Activated CD4-positive, alpha-beta memory T cell treated with anti-CD3 and anti-CD28 coated beads for 36 hours (primary cell): Measurements from ENCODE around the gene ENG. TPM values are rescaled to one million over a fixed set of nuclear protein-coding genes. Genes with fewer than 3 reads are reported as not detected.

Source experiments
- CTCF ChIA-PET: fragments of 350-600 bp; sonication (Branson Sonifier 250); formaldehyde crosslinking; loops from one replicate; lab custom pipeline; 2021; ENCODE audit warnings: antibody characterized with exemption, inconsistent platforms; lab: Charles Lee
- POLR2A ChIA-PET: fragments of 350-600 bp; sonication (Branson Sonifier 250); formaldehyde crosslinking; loops from one replicate; lab custom pipeline; 2021; ENCODE audit warnings: antibody characterized with exemption; lab: Charles Lee
- DNase-seq: peaks from one replicate; pipeline ENCODE4 v3.0.0-alpha.2; 2020
- H3K27ac Mint-ChIP-seq: one replicate; pipeline ENCODE4 v1.8.0; 2021; ENCODE audit warnings: mixed read lengths
- H3K27me3 Mint-ChIP-seq: one replicate; pipeline ENCODE4 v1.8.0; 2021; ENCODE audit warnings: mixed read lengths
- H3K36me3 Mint-ChIP-seq: one replicate; pipeline ENCODE4 v1.8.0; 2021; ENCODE audit warnings: mixed read lengths
- H3K4me1 Mint-ChIP-seq: one replicate; pipeline ENCODE4 v1.8.0; 2021; ENCODE audit warnings: low read depth, mixed read lengths
- H3K4me3 Mint-ChIP-seq: one replicate; pipeline ENCODE4 v1.8.0; 2021; ENCODE audit warnings: mild to moderate bottlenecking, mixed read lengths
- H3K9me3 Mint-ChIP-seq: one replicate; pipeline ENCODE4 v1.8.0; 2021; ENCODE audit warnings: mixed read lengths
- intact Hi-C: fragments of 100-400 bp; cut with micrococcal nuclease; formaldehyde crosslinking; loops from one replicate; pipeline ENCODE4 v1.15.1; 2023
- total RNA-seq, 2 experiments: library from RNA; stranded (reverse); gene quantifications; one replicate each; pipeline ENCODE4 v1.2.3, GENCODE V29; 2021

ENG gene
- total RNA-seq, 2 experiments from 2014 or later, result 12.0 to 12.2 TPM

GRCh38 chr9:127776195-127776923 lies 78.1 kb downstream of the ENG start:
- Mint-ChIP-seq H3K27me3 (no peaks in the 10 kb centered on the region), H3K27ac (peak overlapping the region; percentile 98), H3K4me3 (peak overlapping the region; percentile 99), H3K9me3 (no peaks in the 10 kb centered on the region), H3K4me1 (peaks cover 42% of the 10 kb centered on the region), H3K36me3 (peaks cover 24% of the 10 kb centered on the region)
- peak; percentile 87 for DNase-seq
- intact Hi-C loops, result loop anchor here (10.0 kb wide), 1 partner anchor 288 kb away; the partner anchor contains the start of genes NAIF1 and SLC25A25
- POLR2A ChIA-PET, result interaction anchor here (0.7 to 2.6 kb wide), 3 partner anchors 9 to 41 kb away, joined by 3 to 14 read pairs (median 7); partner anchors contain the start of genes CDK9 and TOR2A
- CTCF ChIA-PET, result interaction anchor here (0.7 to 2.8 kb wide), 5 partner anchors 9 to 145 kb away, joined by 3 to 24 read pairs (median 5); partner anchors contain the start of genes CDK9 and TOR2A

GRCh38 chr9:127773981-127774380 lies 80.5 kb downstream of the ENG start:
- CTCF ChIA-PET, result interaction anchor here (0.8 to 2.8 kb wide), 2 partner anchors 11 to 39 kb away, joined by 3 to 24 read pairs; partner anchors contain the start of genes CDK9 and TOR2A
- POLR2A ChIA-PET, result no interaction called here
- Mint-ChIP-seq H3K4me1 (peaks cover 43% of the 10 kb centered on the region), H3K27me3 (no peaks in the 10 kb centered on the region), H3K9me3 (no peaks in the 10 kb centered on the region), H3K36me3 (peaks cover 31% of the 10 kb centered on the region), H3K4me3 (no peak overlapping the region), H3K27ac (no peak overlapping the region)
- intact Hi-C loops, result loop anchor here (5.0 to 10.0 kb wide), 2 partner anchors 203 to 291 kb away; partner anchors contain the start of genes NAIF1 and SLC25A25
- DNase-seq, result no peak

DNA sequence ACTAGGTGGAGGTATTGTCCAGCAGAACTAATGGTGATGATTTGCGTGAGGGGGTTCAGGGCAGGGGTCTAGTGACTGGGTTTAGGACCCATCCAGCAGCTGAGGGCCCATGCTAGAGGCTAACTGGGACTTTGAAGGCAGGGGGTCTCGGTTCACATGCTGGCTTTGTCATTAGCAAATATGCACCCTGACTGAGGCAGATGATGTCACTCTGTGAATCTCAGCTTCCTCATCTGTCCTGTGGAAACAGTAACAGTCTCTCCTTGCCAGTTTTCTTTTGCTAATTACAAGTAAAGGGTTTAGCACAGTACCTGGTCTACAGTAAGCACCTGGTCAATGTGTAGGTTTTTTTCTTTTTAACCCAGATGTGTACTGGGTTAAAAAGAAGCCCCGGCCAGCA lies 81.2 kb downstream of the ENG start:
- H3K27ac Mint-ChIP-seq, result peak overlapping the region; percentile 38
- H3K4me1 Mint-ChIP-seq, result peaks cover 48% of the 10 kb centered on the region
- no peak overlapping the region for H3K4me3 Mint-ChIP-seq
- H3K36me3 Mint-ChIP-seq, result peaks cover 32% of the 10 kb centered on the region
- no peak for DNase-seq
- intact Hi-C loops, result loop anchor here (5.0 to 10.0 kb wide), 2 partner anchors 204 to 292 kb away; partner anchors contain the start of genes NAIF1 and SLC25A25
- H3K27me3 Mint-ChIP-seq, result no peaks in the 10 kb centered on the region
- ChIA-PET CTCF (interaction anchor here (2.7 to 11.7 kb wide), 2 partner anchors 11 to 148 kb away, joined by 12 to 131 read pairs; partner anchors contain the start of gene CDK9), POLR2A (no interaction called here)
- H3K9me3 Mint-ChIP-seq, result no peaks in the 10 kb centered on the region

DNA sequence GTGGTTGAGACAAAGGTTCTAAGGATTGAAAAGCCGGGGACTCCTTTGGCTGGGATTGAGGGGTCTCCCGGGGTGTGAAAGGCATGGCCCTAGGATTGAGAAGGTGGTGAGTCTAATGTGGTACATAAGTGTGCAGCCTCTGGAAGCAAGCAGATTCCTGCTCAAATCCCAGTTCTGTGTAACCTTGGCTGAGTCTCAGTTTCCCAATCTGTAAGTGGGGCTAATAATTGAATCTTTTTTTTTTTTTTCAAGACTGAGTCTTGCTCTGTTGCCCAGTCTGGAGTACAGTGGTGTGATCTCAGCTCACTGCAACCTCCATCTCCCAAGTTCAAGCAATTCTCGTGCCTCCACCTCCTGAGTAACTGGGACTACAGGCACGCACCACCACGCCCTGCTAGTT lies 81.9 kb downstream of the ENG start:
- ChIA-PET CTCF (interaction anchor here (2.7 to 11.7 kb wide), 3 partner anchors 12 to 148 kb away, joined by 12 to 131 read pairs (median 43); partner anchors contain the start of genes CDK9 and TOR2A), POLR2A (no interaction called here)
- no peak for DNase-seq
- intact Hi-C loops, result loop anchor here (5.0 to 10.0 kb wide), 2 partner anchors 205 to 292 kb away; partner anchors contain the start of genes NAIF1 and SLC25A25
- Mint-ChIP-seq H3K4me3 (no peak overlapping the region), H3K27ac (no peak overlapping the region), H3K27me3 (no peaks in the 10 kb centered on the region), H3K4me1 (peaks cover 52% of the 10 kb centered on the region), H3K9me3 (no peaks in the 10 kb centered on the region), H3K36me3 (peaks cover 30% of the 10 kb centered on the region)

DNA sequence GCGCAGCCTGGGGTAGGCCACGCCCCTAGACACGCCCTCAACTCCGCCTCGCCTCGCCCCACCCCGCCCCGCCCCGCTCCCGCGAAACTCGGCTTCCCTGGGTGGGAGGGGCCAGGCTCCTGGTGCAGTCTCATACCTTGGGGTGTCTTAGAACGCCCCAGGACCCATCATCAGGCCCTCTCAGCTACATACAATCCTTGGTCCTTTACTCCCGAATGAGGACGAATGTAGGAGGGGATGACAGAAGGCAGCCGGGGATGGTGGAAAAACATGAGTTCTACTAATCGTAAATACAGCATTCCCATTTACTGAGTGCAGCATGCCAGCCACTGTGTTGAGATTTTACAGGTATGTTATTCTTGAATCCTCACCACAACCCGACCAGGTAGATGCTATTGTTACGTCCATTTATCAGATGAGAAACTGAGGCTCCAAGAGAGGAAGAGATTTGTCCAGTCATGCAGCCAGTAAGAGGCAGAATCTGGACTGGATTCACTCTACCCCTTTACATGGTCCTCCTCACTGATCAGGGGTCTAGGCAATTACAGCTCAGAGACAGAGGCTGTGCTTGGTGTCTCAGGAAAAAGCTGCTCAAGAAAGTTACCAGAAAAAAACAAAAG lies 82.8 kb downstream of the ENG start:
- Mint-ChIP-seq H3K27me3 (no peaks in the 10 kb centered on the region), H3K4me3 (peak overlapping the region; percentile 89), H3K9me3 (no peaks in the 10 kb centered on the region), H3K27ac (peak overlapping the region; percentile 85), H3K4me1 (peaks cover 60% of the 10 kb centered on the region), H3K36me3 (peaks cover 32% of the 10 kb centered on the region)
- DNase-seq, result no peak
- intact Hi-C loops, result loop anchor here (1.0 to 10.0 kb wide), 6 partner anchors 14 to 293 kb away; partner anchors contain the start of genes FPGS, NAIF1, PTRH1 and SLC25A25
- CTCF ChIA-PET, result interaction anchor here (0.7 to 11.7 kb wide), 8 partner anchors 9 to 156 kb away, joined by 3 to 131 read pairs (median 9); partner anchors contain the start of genes CDK9 and TOR2A
- POLR2A ChIA-PET, result interaction anchor here (0.8 to 3.3 kb wide), 9 partner anchors 7 to 321 kb away, joined by 3 to 19 read pairs (median 6); partner anchors contain the start of genes CDK9, FPGS, SH2D3C and TOR2A

DNA sequence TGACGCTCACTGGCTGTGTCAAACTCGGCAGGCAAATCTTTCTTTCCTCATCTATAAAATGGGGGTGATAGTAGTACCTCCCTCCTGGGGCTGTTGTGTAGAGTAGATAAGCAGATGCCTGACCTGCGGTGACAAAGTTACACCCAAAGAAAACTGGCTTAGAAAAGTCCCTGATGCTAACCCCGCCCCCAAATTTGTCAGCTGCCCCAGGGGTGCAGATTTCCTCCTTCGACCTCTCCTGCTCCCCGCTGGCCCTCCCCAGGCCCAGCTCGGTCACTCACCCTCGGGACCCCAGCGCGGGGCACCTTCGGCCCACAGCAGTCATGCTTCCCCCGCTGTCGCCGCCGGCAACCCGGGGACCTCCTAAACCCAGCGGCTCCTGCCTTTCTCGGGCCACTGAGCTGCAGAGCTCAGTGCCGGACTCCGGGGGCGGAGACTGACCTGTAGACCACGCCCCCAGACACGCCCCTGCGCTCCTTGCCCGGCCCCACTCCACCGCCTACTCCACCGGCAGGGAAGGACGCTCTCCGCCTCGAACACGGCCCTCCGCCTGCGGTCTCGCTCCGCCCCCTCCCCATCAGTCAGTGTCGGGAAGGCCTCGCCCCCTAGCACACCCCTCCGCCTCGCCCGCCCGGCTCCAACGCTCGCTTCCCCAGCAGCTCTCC lies 83.4 kb downstream of the ENG start:
- Mint-ChIP-seq H3K36me3 (peaks cover 32% of the 10 kb centered on the region), H3K4me1 (peaks cover 56% of the 10 kb centered on the region), H3K9me3 (no peaks in the 10 kb centered on the region), H3K4me3 (peak overlapping the region; percentile 89), H3K27ac (peak overlapping the region; percentile 85), H3K27me3 (no peaks in the 10 kb centered on the region)
- ChIA-PET POLR2A (interaction anchor here (0.6 to 3.3 kb wide), 10 partner anchors 8 to 321 kb away, joined by 3 to 19 read pairs (median 6); partner anchors contain the start of genes CDK9, FPGS, SH2D3C and TOR2A), CTCF (interaction anchor here (0.6 to 11.7 kb wide), 10 partner anchors 8 to 267 kb away, joined by 3 to 131 read pairs (median 6); partner anchors contain the start of genes CDK9, SH2D3C and TOR2A)
- DNase-seq, result peak; percentile 99
- intact Hi-C loops, result loop anchor here (1.0 to 10.0 kb wide), 6 partner anchors 14 to 294 kb away; partner anchors contain the start of genes FPGS, NAIF1, PTRH1 and SLC25A25

DNA sequence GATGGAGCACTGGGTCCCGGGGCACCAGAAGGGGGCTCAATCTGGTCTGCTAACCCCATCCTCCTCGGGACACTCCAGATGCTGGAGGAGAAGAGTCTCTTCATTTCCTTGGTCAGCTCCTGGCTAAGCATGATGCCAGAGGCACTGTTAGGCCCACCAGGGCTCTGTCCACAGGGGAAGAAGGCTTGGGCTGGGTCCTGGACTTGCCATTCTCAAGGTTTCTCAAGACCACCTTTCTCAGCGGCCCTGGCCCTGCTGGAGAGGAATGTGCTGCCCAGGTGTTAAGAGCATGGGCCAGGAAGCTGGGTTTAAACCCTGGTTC lies 83.9 kb downstream of the ENG start:
- DNase-seq, result no peak
- Mint-ChIP-seq H3K27me3 (no peaks in the 10 kb centered on the region), H3K4me1 (peaks cover 55% of the 10 kb centered on the region), H3K4me3 (peak overlapping the region; percentile 89), H3K9me3 (no peaks in the 10 kb centered on the region), H3K36me3 (peaks cover 35% of the 10 kb centered on the region), H3K27ac (peak overlapping the region; percentile 85)
- intact Hi-C loops, result loop anchor here (2.0 to 10.0 kb wide), 3 partner anchors 32 to 294 kb away; partner anchors contain the start of genes FPGS, NAIF1 and SLC25A25
- ChIA-PET CTCF (interaction anchor here (0.6 to 11.7 kb wide), 11 partner anchors 8 to 266 kb away, joined by 3 to 131 read pairs (median 5); partner anchors contain the start of genes CDK9, SH2D3C and TOR2A), POLR2A (interaction anchor here (0.6 to 3.3 kb wide), 9 partner anchors 8 to 451 kb away, joined by 3 to 19 read pairs (median 6); partner anchors contain the start of genes FPGS, SH2D3C and TOR2A)

DNA sequence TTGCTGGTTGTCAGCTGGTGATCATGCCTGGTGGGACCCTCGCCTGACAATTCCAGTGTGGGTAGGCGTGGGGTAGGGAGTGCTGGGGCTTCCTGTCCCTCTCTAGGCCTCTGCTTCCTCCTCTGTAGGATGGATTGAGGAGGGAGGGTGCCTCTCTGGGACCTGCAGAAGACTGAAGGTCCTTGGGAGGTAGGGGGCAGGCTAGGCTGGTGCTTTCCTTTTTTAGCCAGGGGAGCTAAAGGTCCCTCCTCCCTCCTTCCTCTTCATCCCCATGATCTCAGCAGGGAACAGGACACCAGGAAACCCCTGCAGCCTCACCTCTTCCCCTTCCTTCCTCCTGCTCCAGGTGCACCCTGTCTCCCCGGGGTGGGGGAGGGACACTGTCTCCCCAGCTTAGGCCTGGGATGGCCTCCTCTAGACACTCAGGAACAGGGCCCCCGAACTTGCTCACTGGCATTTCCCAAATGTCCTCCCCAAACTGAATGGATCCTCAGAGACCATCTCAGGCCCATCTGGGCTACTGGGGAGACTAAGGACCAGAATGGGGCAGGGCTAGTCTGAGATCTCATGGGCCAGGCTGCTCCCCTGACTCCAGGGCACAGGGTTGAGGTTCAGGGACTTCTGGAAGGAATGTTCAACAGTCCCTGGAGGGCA lies 84.4 kb downstream of the ENG start:
- no peak for DNase-seq
- ChIA-PET CTCF (interaction anchor here (0.8 to 11.7 kb wide), 8 partner anchors 9 to 180 kb away, joined by 3 to 131 read pairs (median 7); partner anchors contain the start of genes CDK9, SH2D3C and TOR2A), POLR2A (interaction anchor here (0.6 to 3.3 kb wide), 6 partner anchors 9 to 451 kb away, joined by 5 to 19 read pairs (median 6); partner anchors contain the start of genes FPGS and SH2D3C)
- Mint-ChIP-seq H3K9me3 (no peaks in the 10 kb centered on the region), H3K4me3 (peak overlapping the region; percentile 89), H3K27me3 (no peaks in the 10 kb centered on the region), H3K27ac (peak overlapping the region; percentile 85), H3K36me3 (peaks cover 36% of the 10 kb centered on the region), H3K4me1 (peaks cover 60% of the 10 kb centered on the region)
- intact Hi-C loops, result loop anchor here (2.0 to 10.0 kb wide), 3 partner anchors 33 to 295 kb away; partner anchors contain the start of genes FPGS, NAIF1 and SLC25A25

- H3K4me3 Mint-ChIP-seq, result no peak overlapping the region
- DNase-seq, result no peak
- peaks cover 35% of the 10 kb centered on the region for H3K36me3 Mint-ChIP-seq
- ChIA-PET CTCF (interaction anchor here (1.2 to 11.7 kb wide), 6 partner anchors 10 to 152 kb away, joined by 3 to 131 read pairs (median 19); partner anchors contain the start of genes CDK9, SH2D3C and TOR2A), POLR2A (interaction anchor here (2.7 to 3.3 kb wide), 2 partner anchors 10 to 16 kb away, joined by 10 to 19 read pairs; partner anchors contain the start of genes CDK9 and SH2D3C)
- peak overlapping the region; percentile 73 for H3K27ac Mint-ChIP-seq
- H3K9me3 Mint-ChIP-seq, result no peaks in the 10 kb centered on the region
- peaks cover 61% of the 10 kb centered on the region for H3K4me1 Mint-ChIP-seq
- intact Hi-C loops, result no loop called here
- no peaks in the 10 kb centered on the region for H3K27me3 Mint-ChIP-seq
Observed at GRCh38 chr9:127769101-127769500, 85.4 kb downstream of the ENG start.

- H3K36me3 Mint-ChIP-seq, result peaks cover 32% of the 10 kb centered on the region
- ChIA-PET CTCF (interaction anchor here (1.2 to 11.7 kb wide), 5 partner anchors 16 to 153 kb away, joined by 3 to 131 read pairs (median 29); partner anchors contain the start of genes CDK9 and TOR2A), POLR2A (interaction anchor here (2.7 to 3.3 kb wide), 2 partner anchors 10 to 17 kb away, joined by 10 to 19 read pairs; partner anchors contain the start of genes CDK9 and SH2D3C)
- peaks cover 62% of the 10 kb centered on the region for H3K4me1 Mint-ChIP-seq
- no peak for DNase-seq
- no peaks in the 10 kb centered on the region for H3K9me3 Mint-ChIP-seq
- intact Hi-C loops, result no loop called here
- H3K27me3 Mint-ChIP-seq, result no peaks in the 10 kb centered on the region
- peak overlapping the region; percentile 73 for H3K27ac Mint-ChIP-seq
- no peak overlapping the region for H3K4me3 Mint-ChIP-seq
Observed at GRCh38 chr9:127768698-127769097, 85.8 kb downstream of the ENG start.
